DOHH2 (cell line): ENCODE data around the gene STPG1.

Experiments used
- H3F3A ChIP-seq: fragments of 200-600 bp; sonication (generic), shearing (Covaris generic); 2 replicates; pipeline ENCODE4 v1.6.0; 2016; ENCODE audit warnings: antibody characterized with exemption, mild to moderate bottlenecking; ENCODE audit not compliant: control insufficient read depth, insufficient read depth
- H3K27ac ChIP-seq: fragments of 200-600 bp; sonication (generic); 2 replicates; pipeline ENCODE4 v1.5.1; 2014; ENCODE audit warnings: low read depth, mild to moderate bottlenecking, low read length, moderate library complexity
- H3K27me3 ChIP-seq: fragments of 200-600 bp; sonication (generic); 2 replicates; pipeline ENCODE4 v1.6.1; 2014; ENCODE audit warnings: mild to moderate bottlenecking, low read length, mixed read lengths; ENCODE audit not compliant: control insufficient read depth
- H3K36me3 ChIP-seq: fragments of 200-600 bp; sonication (generic); 2 replicates; pipeline ENCODE4 v1.6.1; 2014; ENCODE audit warnings: mild to moderate bottlenecking, low read length, moderate library complexity, mixed read lengths; ENCODE audit not compliant: control insufficient read depth
- H3K4me1 ChIP-seq: fragments of 200-600 bp; sonication (generic); 2 replicates; pipeline ENCODE4 v1.6.1; 2014; ENCODE audit warnings: mild to moderate bottlenecking, low read length, mixed read lengths; ENCODE audit not compliant: control insufficient read depth
- H3K4me2 ChIP-seq: fragments of 200-600 bp; sonication (generic); 2 replicates; pipeline ENCODE4 v1.6.0; 2014; ENCODE audit warnings: mild to moderate bottlenecking, low read length, moderate library complexity
- H3K4me3 ChIP-seq: fragments of 200-600 bp; sonication (generic); 2 replicates; pipeline ENCODE4 v1.5.1; 2014; ENCODE audit warnings: mild to moderate bottlenecking, low read length, mixed read lengths
- H3K79me2 ChIP-seq: fragments of 200-600 bp; sonication (generic); 2 replicates; pipeline ENCODE4 v1.6.1; 2014; ENCODE audit warnings: mild to moderate bottlenecking, low read length, mixed read lengths; ENCODE audit not compliant: control insufficient read depth
- H3K9me2 ChIP-seq: fragments of 200-600 bp; sonication (generic); replicated peaks from 2 replicates; pipeline ENCODE4 v1.6.1; 2014; ENCODE audit warnings: mild to moderate bottlenecking, low read length, mixed read lengths; ENCODE audit not compliant: control insufficient read depth
- H3K9me3 ChIP-seq: fragments of 200-600 bp; sonication (generic); 2 replicates; pipeline ENCODE4 v1.6.1; 2014; ENCODE audit warnings: antibody characterized with exemption, low read length, mixed read lengths; ENCODE audit not compliant: control insufficient read depth, insufficient read depth
- H4K20me1 ChIP-seq: fragments of 200-600 bp; sonication (generic); 2 replicates; pipeline ENCODE4 v1.6.0; 2014; ENCODE audit warnings: low read depth, mild to moderate bottlenecking, antibody characterized with exemption, low read length, moderate library complexity; ENCODE audit not compliant: control insufficient read depth, insufficient read depth
- CTCF ChIP-seq: fragments of 200-600 bp; sonication (generic); IDR thresholded peaks from one replicate; pipeline ENCODE4 v1.5.1; 2014; ENCODE audit warnings: antibody characterized with exemption, mild to moderate bottlenecking, low read depth, low read length; ENCODE audit not compliant: poor library complexity, severe bottlenecking
- EZH2phosphoT487 ChIP-seq: fragments of 200-600 bp; sonication (generic); IDR thresholded peaks from 2 replicates; pipeline ENCODE4 v1.6.1; 2017; ENCODE audit warnings: borderline replicate concordance, mild to moderate bottlenecking, antibody characterized with exemption, low read length, moderate library complexity, mixed read lengths

The STPG1 gene

GRCh38 chr1:24363994-24364393, 49.6 kb downstream of the STPG1 start:
- Histone ChIP-seq H3K27me3 (no peaks in the 10 kb centered on the region), H3K36me3 (no peaks in the 10 kb centered on the region), H3K4me2 (no peak overlapping the region), H3K4me1 (no peaks in the 10 kb centered on the region), H3K79me2 (no peaks in the 10 kb centered on the region), H4K20me1 (no peaks in the 10 kb centered on the region), H3K9me2 (no peaks in the 10 kb centered on the region), H3K27ac (no peak overlapping the region), H3K9me3 (no peaks in the 10 kb centered on the region), H3F3A (no peaks in the 10 kb centered on the region), H3K4me3 (no peak overlapping the region)
- TF ChIP-seq CTCF: no peak
- no peak for TF ChIP-seq EZH2phosphoT487

GRCh38 chr1:24362982-24363614, 50.5 kb downstream of the STPG1 start:
- Histone ChIP-seq H4K20me1 (no peaks in the 10 kb centered on the region), H3K4me3 (no peak overlapping the region), H3K9me3 (no peaks in the 10 kb centered on the region), H3K4me1 (no peaks in the 10 kb centered on the region), H3K27ac (no peak overlapping the region), H3K27me3 (no peaks in the 10 kb centered on the region), H3K79me2 (no peaks in the 10 kb centered on the region), H3F3A (no peaks in the 10 kb centered on the region), H3K9me2 (no peaks in the 10 kb centered on the region), H3K4me2 (no peak overlapping the region), H3K36me3 (no peaks in the 10 kb centered on the region)
- TF ChIP-seq CTCF: no peak
- TF ChIP-seq EZH2phosphoT487: no peak

GRCh38 chr1:24362396-24362795, 51.2 kb downstream of the STPG1 start:
- no peak overlapping the region for H3K27ac ChIP-seq
- H3K9me3 ChIP-seq: no peaks in the 10 kb centered on the region
- H3K79me2 ChIP-seq: no peaks in the 10 kb centered on the region
- H3K4me3 ChIP-seq: no peak overlapping the region
- TF ChIP-seq CTCF (no peak), EZH2phosphoT487 (no peak)
- H3K4me2 ChIP-seq: no peak overlapping the region
- H3K9me2 ChIP-seq: no peaks in the 10 kb centered on the region
- H3K4me1 ChIP-seq: no peaks in the 10 kb centered on the region
- H3F3A ChIP-seq: no peaks in the 10 kb centered on the region
- H3K27me3 ChIP-seq: no peaks in the 10 kb centered on the region
- H3K36me3 ChIP-seq: no peaks in the 10 kb centered on the region
- no peaks in the 10 kb centered on the region for H4K20me1 ChIP-seq
